HepG2 (cell line): ENCODE results near the gene EFNA3. TPM values are rescaled to one million over a fixed set of nuclear protein-coding genes. Genes with fewer than 3 reads are reported as not detected.

Experiments used
- ATAC-seq: fragments of 200-7000 bp; cut with Tn5 transposase; 3 replicates; pipeline ENCODE4 v1.9.1; 2020; ENCODE audit warnings: mild to moderate bottlenecking, moderate library complexity
- BruUV-seq: library from RNA; stranded (reverse); fragments of 400-500 nt; replicated peaks from 2 replicates; lab custom pipeline; 2021; lab: Mats Ljungman, UMichigan
- CTCF ChIA-PET: fragments of 300-600 bp; formaldehyde crosslinking; extraction: SDS; loops from one replicate; lab custom pipeline; 2021; ENCODE audit warnings: low total read pairs, inconsistent platforms, low intra/inter-chr PET ratio; lab: Yijun Ruan, JAX
- POLR2A ChIA-PET: fragments of 350-600 bp; sonication (Branson Sonifier 250); formaldehyde crosslinking; loops from one replicate; lab custom pipeline; 2020; ENCODE audit warnings: antibody characterized with exemption, inconsistent platforms; lab: Yijun Ruan, JAX
- DNase-seq: peaks from one replicate; pipeline ENCODE4 v3.0.0-alpha.2; 2015; ENCODE audit warnings: low spot score
- FAIRE-seq: peaks from 3 replicates; lab custom pipeline; 2011; peaks lifted over from hg19 to GRCh38; lab: Jason Lieb, UNC
- H2AFZ ChIP-seq: one replicate; pipeline ENCODE4 v1.6.1; 2011; ENCODE audit warnings: low read length, inconsistent platforms
- H3K27ac ChIP-seq: fragments of 300-600 bp; 3 replicates; pipeline ENCODE4 v1.8.0; 2011; ENCODE audit warnings: mixed run types, mild to moderate bottlenecking, mixed read lengths, low read length, inconsistent platforms; ENCODE audit not compliant: insufficient read depth; ENCODE audit errors: extremely low read length
- H3K27me3 ChIP-seq, 2 experiments: fragments of 200-600 bp in 1 of 2; 2 replicates in 1 of 2; 3 replicates in 1 of 2; pipeline versions ENCODE4 v1.6.0 to v1.8.0; 2011; ENCODE audit warnings: low read length in 2 of 2, mild to moderate bottlenecking in 2 of 2, moderate library complexity in 2 of 2, inconsistent platforms in 1 of 2; ENCODE audit not compliant: insufficient read depth in 2 of 2, control insufficient read depth in 1 of 2
- H3K36me3 ChIP-seq, 2 experiments: fragments of 200-600 bp in 1 of 2; replicated peaks in 1 of 2; 2 replicates in 1 of 2; 3 replicates in 1 of 2; pipeline versions ENCODE4 v1.5.1 to v1.8.0; 2011; ENCODE audit warnings: low read length in 2 of 2, inconsistent platforms in 1 of 2; ENCODE audit not compliant: insufficient read depth in 2 of 2, control insufficient read depth in 1 of 2
- H3K4me1 ChIP-seq: 2 replicates; pipeline ENCODE4 v1.5.1; 2012; ENCODE audit warnings: low read length, inconsistent platforms; ENCODE audit not compliant: insufficient read depth
- H3K4me2 ChIP-seq: 2 replicates; pipeline ENCODE4 v1.6.0; 2011; ENCODE audit warnings: low read depth, low read length, inconsistent platforms
- H3K4me3 ChIP-seq, 3 experiments: fragments of 200-600 bp in 1 of 3; sonication (generic), shearing (Covaris generic) in 1 of 3; replicated peaks in 1 of 3; 2 replicates each; pipeline ENCODE4 v1.5.1; 2011 to 2016; ENCODE audit warnings: low read length in 3 of 3, inconsistent platforms in 2 of 3, low read depth in 2 of 3, mild to moderate bottlenecking in 2 of 3, control low read depth in 1 of 3, mixed read lengths in 1 of 3; ENCODE audit not compliant: insufficient read depth in 1 of 3
- H3K79me2 ChIP-seq: one replicate; pipeline ENCODE4 v1.6.1; 2011; ENCODE audit warnings: low read length, inconsistent platforms; ENCODE audit not compliant: insufficient read depth
- H3K9ac ChIP-seq: 2 replicates; pipeline ENCODE4 v1.6.0; 2011; ENCODE audit warnings: mild to moderate bottlenecking, low read depth, low read length, inconsistent platforms; ENCODE audit not compliant: insufficient read depth
- H3K9me3 ChIP-seq: 2 replicates; pipeline ENCODE4 v1.5.1; 2012; ENCODE audit warnings: mild to moderate bottlenecking, low read length
- H4K20me1 ChIP-seq: 2 replicates; pipeline ENCODE4 v1.6.0; 2011; ENCODE audit warnings: inconsistent platforms, mild to moderate bottlenecking, low read length, moderate library complexity; ENCODE audit not compliant: insufficient read depth
- AGO2 ChIP-seq: fragments of 200-400 bp; formaldehyde crosslinking; optimal IDR thresholded peaks from 2 replicates; pipeline ENCODE3; 2017; ENCODE audit warnings: mild to moderate bottlenecking, low read depth, low read length, moderate library complexity
- FOXJ3 ChIP-seq: sonication (generic); formaldehyde crosslinking; IDR thresholded peaks from 2 replicates; pipeline ENCODE4 v1.4.0; 2020; ENCODE audit warnings: missing genetic modification reagents, mild to moderate bottlenecking, borderline replicate concordance
- GFI1 ChIP-seq: sonication (generic); formaldehyde crosslinking; IDR thresholded peaks from 2 replicates; pipeline ENCODE4 v1.5.0; 2020; ENCODE audit warnings: missing genetic modification reagents, mild to moderate bottlenecking, borderline replicate concordance
- KDM2A ChIP-seq: sonication (generic); formaldehyde crosslinking; IDR thresholded peaks from 2 replicates; pipeline ENCODE4 v1.4.0; 2020; ENCODE audit warnings: low read depth, missing genetic modification reagents, borderline replicate concordance
- MTA1 ChIP-seq: sonication (generic); formaldehyde crosslinking; IDR thresholded peaks from 2 replicates; pipeline ENCODE4 v1.4.0; 2020; ENCODE audit warnings: missing genetic modification reagents, mild to moderate bottlenecking, borderline replicate concordance
- PAWR ChIP-seq: sonication (generic); formaldehyde crosslinking; IDR thresholded peaks from 2 replicates; pipeline ENCODE4 v1.4.0; 2020; ENCODE audit warnings: missing genetic modification reagents, mild to moderate bottlenecking, borderline replicate concordance
- SETDB1 ChIP-seq: sonication (generic); formaldehyde crosslinking; IDR thresholded peaks from 2 replicates; pipeline ENCODE4 v1.5.1; 2020; ENCODE audit warnings: missing genetic modification reagents, mild to moderate bottlenecking, borderline replicate concordance
- SMARCC2 ChIP-seq: fragments of 450-650 bp; IDR thresholded peaks from 2 replicates; pipeline ENCODE4 v1.6.1; 2017; ENCODE audit warnings: antibody characterized with exemption, mild to moderate bottlenecking
- ZNF256 ChIP-seq: sonication (generic); formaldehyde crosslinking; conservative IDR thresholded peaks from 2 replicates; pipeline ENCODE4 v1.4.0; 2020; ENCODE audit warnings: missing genetic modification reagents
- WGBS: methylation state at CpG from one replicate; pipeline ENCODE4 v1.1.6; 2017; ENCODE audit warnings: low lambda C conversion rate; 5-methylcytosine and 5-hydroxymethylcytosine counted together
- in situ Hi-C: cut with HindIII; loops from 2 replicates; pipeline ENCODE4 v1.10.0; 2017; ENCODE audit warnings: low pct_unique_long_range_greater_than_20kb; ENCODE audit not compliant: extremely low pct_ligation_motif_present
- intact Hi-C: fragments of 100-400 bp; cut with micrococcal nuclease; formaldehyde crosslinking; loops from one replicate; pipeline ENCODE4 v1.10.0; 2022; ENCODE audit not compliant: unreplicated experiment
- polyA plus RNA-seq, 8 experiments: library from polyadenylated mRNA; depleted of rRNA in 3 of 8; stranded (reverse) in 7 of 8; unstranded in 1 of 8; fragments of >200 nt; fragmentation: Illumina TruSeq in 4 of 8; extraction: Trizol in 4 of 8; gene quantifications; 2 replicates each; pipeline versions ENCODE4 v1.2.1 to v1.2.3, GENCODE V29; 2011 to 2016; ENCODE audit warnings: low read depth in 4 of 8, missing spikeins in 1 of 8, mixed read lengths in 1 of 8; ENCODE audit not compliant: insufficient read depth in 1 of 8
- total RNA-seq, 5 experiments: library from RNA; depleted of rRNA; stranded (reverse); fragments of >200 nt; fragmentation: Illumina TruSeq; extraction: Trizol; gene quantifications; 2 replicates each; pipeline ENCODE4 v1.2.3, GENCODE V29; 2016; ENCODE audit warnings: low read depth in 1 of 5
- TF ChIP-seq, protein P1 (sequence below): IDR thresholded peaks from 2 replicates; pipeline ENCODE4 v1.6.1; 2016; ENCODE audit warnings: low read depth, borderline replicate concordance
- TF ChIP-seq, protein P2 (sequence below): sonication (generic); formaldehyde crosslinking; IDR thresholded peaks from 2 replicates; pipeline ENCODE4 v1.5.1; 2020; ENCODE audit warnings: mild to moderate bottlenecking, moderate library complexity, missing genetic modification reagents
- TF ChIP-seq, protein P3 (sequence below): sonication (generic); formaldehyde crosslinking; IDR thresholded peaks from 2 replicates; pipeline ENCODE4 v1.4.0; 2020; ENCODE audit warnings: mild to moderate bottlenecking, missing genetic modification reagents
- TF ChIP-seq, protein P4 (sequence below): sonication (generic); formaldehyde crosslinking; IDR thresholded peaks from 2 replicates; pipeline ENCODE4 v1.8.0; 2022; ENCODE audit warnings: missing genetic modification reagents, mild to moderate bottlenecking, inconsistent platforms, borderline replicate concordance

The EFNA3 gene
- total and polyA plus RNA-seq, 2 of the 13 experiments (the other 11 are each of a cell fraction or from before 2014, with no cell fraction given): 1.0 to 5.7 TPM

DNA sequence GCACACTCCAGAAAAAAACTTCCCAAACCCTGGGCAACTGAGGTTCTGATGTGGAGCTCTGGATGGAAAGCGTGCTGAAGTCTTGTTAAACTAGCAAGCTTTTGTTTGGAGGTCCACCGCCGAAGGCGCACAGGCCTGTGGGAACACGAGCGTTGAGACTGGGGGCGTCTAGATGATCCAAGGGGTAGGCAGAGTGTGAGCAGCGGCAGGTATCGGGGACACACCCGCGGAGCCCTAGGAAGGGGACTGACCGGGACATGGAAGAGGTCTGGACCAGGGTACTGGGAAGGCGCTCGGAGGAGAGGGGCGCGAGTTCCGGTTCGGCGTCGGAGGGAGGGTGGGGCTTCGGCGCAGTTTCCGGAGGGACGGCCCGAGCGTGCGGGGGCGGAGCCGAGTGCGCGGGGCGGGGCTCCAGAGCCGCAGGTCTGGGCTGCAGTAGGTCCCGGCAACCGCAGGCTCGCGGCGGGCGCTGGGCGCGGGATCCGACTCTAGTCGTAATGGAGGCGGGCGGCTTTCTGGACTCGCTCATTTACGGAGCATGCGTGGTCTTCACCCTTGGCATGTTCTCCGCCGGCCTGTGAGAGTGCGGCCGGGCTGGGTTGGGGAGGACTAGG is 56.9 kb downstream of the EFNA3 start, which contains the start of gene SLC50A1 (continued):
- TF ChIP-seq, protein P1, sequence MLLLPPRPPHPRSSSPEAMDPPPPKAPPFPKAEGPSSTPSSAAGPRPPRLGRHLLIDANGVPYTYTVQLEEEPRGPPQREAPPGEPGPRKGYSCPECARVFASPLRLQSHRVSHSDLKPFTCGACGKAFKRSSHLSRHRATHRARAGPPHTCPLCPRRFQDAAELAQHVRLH (CRISPR knock-in tag): no peak; the same call in 1 of the 2 replicates
- TF ChIP-seq SETDB1 (CRISPR knock-in tag): no peak; the same call in 1 of the 2 replicates

DNA sequence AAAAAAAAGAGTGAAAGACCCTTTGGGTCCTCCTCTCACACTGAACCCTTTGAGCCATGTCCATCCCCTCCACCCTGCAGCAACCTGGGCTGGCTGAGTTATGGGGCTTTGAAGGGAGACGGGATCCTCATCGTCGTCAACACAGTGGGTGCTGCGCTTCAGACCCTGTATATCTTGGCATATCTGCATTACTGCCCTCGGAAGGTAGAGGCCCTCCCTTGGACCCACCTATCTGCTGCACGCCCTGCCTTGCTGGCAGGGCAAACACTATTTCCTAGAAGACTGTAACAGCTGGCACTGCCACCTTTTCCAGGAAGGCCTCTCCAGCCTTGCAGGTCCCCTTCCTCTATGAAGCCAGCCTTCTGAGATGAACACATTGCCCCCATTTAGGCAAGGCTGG is 58.1 kb downstream of the EFNA3 start:
- DNase-seq (no peak), FAIRE-seq (no peak), ATAC-seq (no peak)
- H3K79me2 ChIP-seq: peaks cover 42% of the 10 kb centered on the region
- H3K4me1 ChIP-seq: peaks cover 77% of the 10 kb centered on the region
- BruUV-seq: no TSS peak
- peak overlapping the region; percentile 21 to 66 (median 38); a peak in 5 of 6 replicates for H3K4me3 ChIP-seq
- H3K27ac ChIP-seq: peak overlapping the region; percentile 51
- H3K9ac ChIP-seq: peak overlapping the region; percentile 53; the same call in 1 of the 2 replicates
- in situ Hi-C loops (no loop called here), intact Hi-C loops (no loop called here)
- 72% methylated on average over 6 of the region's 6 CpGs for WGBS
- H3K36me3 ChIP-seq: peaks cover 13 to 33% of the 10 kb centered on the region in 2 experiments
- H2AFZ ChIP-seq: no peak overlapping the region
- H4K20me1 ChIP-seq: peaks cover 34% of the 10 kb centered on the region
- H3K27me3 ChIP-seq: no peaks in the 10 kb centered on the region; a peak in 1 of 5 replicates
- peak overlapping the region; percentile 89 for H3K4me2 ChIP-seq
- ChIA-PET POLR2A (interaction anchor here (1.2 to 7.4 kb wide), 6 partner anchors 8 to 114 kb away, joined by 3 to 144 read pairs (median 14); partner anchors contain the start of genes EFNA1 and KRTCAP2), CTCF (interaction anchor here (3.2 kb wide), 1 partner anchor 44 kb away, joined by 18 read pairs; no protein-coding TSS in a partner anchor)
- H3K9me3 ChIP-seq: no peaks in the 10 kb centered on the region
- TF ChIP-seq KDM2A (CRISPR knock-in tag) (peak; percentile 4; the same call in 1 of the 2 replicates), MTA1 (CRISPR knock-in tag) (0 out of 2 replicates have a peak, but pooled peaks have one; percentile 10), ZNF256 (CRISPR knock-in tag) (no peak), AGO2 (peak; percentile 13), FOXJ3 (CRISPR knock-in tag) (no peak), SMARCC2 (no peak), PAWR (CRISPR knock-in tag) (no peak), GFI1 (CRISPR knock-in tag) (no peak)
- TF ChIP-seq, protein P2, sequence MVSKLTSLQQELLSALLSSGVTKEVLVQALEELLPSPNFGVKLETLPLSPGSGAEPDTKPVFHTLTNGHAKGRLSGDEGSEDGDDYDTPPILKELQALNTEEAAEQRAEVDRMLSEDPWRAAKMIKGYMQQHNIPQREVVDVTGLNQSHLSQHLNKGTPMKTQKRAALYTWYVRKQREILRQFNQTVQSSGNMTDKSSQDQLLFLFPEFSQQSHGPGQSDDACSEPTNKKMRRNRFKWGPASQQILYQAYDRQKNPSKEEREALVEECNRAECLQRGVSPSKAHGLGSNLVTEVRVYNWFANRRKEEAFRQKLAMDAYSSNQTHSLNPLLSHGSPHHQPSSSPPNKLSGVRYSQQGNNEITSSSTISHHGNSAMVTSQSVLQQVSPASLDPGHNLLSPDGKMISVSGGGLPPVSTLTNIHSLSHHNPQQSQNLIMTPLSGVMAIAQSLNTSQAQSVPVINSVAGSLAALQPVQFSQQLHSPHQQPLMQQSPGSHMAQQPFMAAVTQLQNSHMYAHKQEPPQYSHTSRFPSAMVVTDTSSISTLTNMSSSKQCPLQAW: no peak; the same call in 1 of the 2 replicates
- TF ChIP-seq, protein P3, sequence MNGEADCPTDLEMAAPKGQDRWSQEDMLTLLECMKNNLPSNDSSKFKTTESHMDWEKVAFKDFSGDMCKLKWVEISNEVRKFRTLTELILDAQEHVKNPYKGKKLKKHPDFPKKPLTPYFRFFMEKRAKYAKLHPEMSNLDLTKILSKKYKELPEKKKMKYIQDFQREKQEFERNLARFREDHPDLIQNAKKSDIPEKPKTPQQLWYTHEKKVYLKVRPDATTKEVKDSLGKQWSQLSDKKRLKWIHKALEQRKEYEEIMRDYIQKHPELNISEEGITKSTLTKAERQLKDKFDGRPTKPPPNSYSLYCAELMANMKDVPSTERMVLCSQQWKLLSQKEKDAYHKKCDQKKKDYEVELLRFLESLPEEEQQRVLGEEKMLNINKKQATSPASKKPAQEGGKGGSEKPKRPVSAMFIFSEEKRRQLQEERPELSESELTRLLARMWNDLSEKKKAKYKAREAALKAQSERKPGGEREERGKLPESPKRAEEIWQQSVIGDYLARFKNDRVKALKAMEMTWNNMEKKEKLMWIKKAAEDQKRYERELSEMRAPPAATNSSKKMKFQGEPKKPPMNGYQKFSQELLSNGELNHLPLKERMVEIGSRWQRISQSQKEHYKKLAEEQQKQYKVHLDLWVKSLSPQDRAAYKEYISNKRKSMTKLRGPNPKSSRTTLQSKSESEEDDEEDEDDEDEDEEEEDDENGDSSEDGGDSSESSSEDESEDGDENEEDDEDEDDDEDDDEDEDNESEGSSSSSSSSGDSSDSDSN (CRISPR knock-in tag): no peak
- TF ChIP-seq, protein P4, sequence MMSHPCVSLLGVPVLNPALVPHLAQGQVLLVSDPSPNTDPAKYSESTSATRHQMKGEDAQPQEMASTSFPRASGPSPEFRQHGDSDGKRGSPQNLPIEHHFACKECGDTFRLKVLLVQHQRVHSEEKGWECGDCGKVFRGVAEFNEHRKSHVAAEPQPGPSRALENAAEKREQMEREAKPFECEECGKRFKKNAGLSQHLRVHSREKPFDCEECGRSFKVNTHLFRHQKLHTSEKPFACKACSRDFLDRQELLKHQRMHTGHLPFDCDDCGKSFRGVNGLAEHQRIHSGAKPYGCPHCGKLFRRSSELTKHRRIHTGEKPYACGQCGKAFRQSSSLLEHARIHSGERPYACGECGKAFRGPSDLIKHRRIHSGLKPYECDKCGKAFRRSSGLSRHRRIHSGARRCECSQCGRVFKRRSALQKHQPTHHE: 0 out of 2 replicates have a peak, but pooled peaks have one; percentile 7
